HCT116 (cell line): ENCODE results near the gene TMEM175. TPM values are rescaled to one million over a fixed set of nuclear protein-coding genes. Genes with fewer than 3 reads are reported as not detected.
"Not testable (repeated sequence)": the region's sequence is repeated elsewhere in the genome, so short reads cannot be mapped to it uniquely, and the experiment has no call there.

Experiments used
- ATAC-seq: fragments of 200-7000 bp; cut with Tn5 transposase; 2 replicates; pipeline ENCODE4 v1.9.1; 2020; ENCODE audit warnings: mild to moderate bottlenecking, moderate library complexity
- BruUV-seq: library from RNA; stranded (reverse); fragments of 400-500 nt; replicated peaks from 2 replicates; lab custom pipeline; 2021; lab: Mats Ljungman, UMichigan
- CTCF ChIA-PET: fragments of 300-600 bp; sonication (Branson Sonifier 250); formaldehyde crosslinking; loops from one replicate; lab custom pipeline; 2021; ENCODE audit warnings: antibody characterized with exemption; lab: Charles Lee
- POLR2A ChIA-PET: fragments of 300-600, 350-600 bp; sonication (Branson Sonifier 250); formaldehyde crosslinking; loops from one replicate; lab custom pipeline; 2021; ENCODE audit warnings: antibody characterized with exemption; lab: Charles Lee
- RAD21 ChIA-PET, 2 experiments: fragments of 300-600 bp; sonication (Branson Sonifier 250); formaldehyde crosslinking; loops; one replicate each; lab custom pipeline; 2023; ENCODE audit warnings: low total read pairs in 2 of 2; ENCODE audit not compliant: uncharacterized antibody in 2 of 2, unreplicated experiment in 2 of 2, low non-redundant PET in 1 of 2; lab: Charles Lee
- DNase-seq: peaks from one replicate; pipeline ENCODE4 v3.0.0-alpha.2; 2010; ENCODE audit warnings: low read depth, low spot score
- H2AFZ ChIP-seq: fragments of 200-600 bp; shearing (Covaris generic), sonication (generic); 2 replicates; pipeline ENCODE4 v1.6.1; 2017; ENCODE audit warnings: low read depth, mixed run types, mixed read lengths, antibody characterized with exemption, low read length; ENCODE audit not compliant: poor library complexity, severe bottlenecking
- H3K27ac ChIP-seq: 2 replicates; pipeline ENCODE4 v1.5.1; 2012; ENCODE audit warnings: low read depth, low read length
- H3K27me3 ChIP-seq: fragments of 200-600 bp; sonication (generic); 2 replicates; pipeline ENCODE4 v1.6.1; 2016; ENCODE audit warnings: mixed run types, low read length, mixed read lengths; ENCODE audit not compliant: insufficient read depth
- H3K36me3 ChIP-seq, 2 experiments: fragments of 200-500 bp in 1 of 2; fragments of 200-600 bp in 1 of 2; sonication (Bioruptor generic) in 1 of 2; sonication (generic) in 1 of 2; 2 replicates each; pipeline versions ENCODE4 v1.5.1 to v1.6.1; 2014 to 2016; ENCODE audit warnings: low read length in 2 of 2, inconsistent platforms in 1 of 2, mixed read lengths in 1 of 2, mixed run types in 1 of 2; ENCODE audit not compliant: insufficient read depth in 2 of 2, control insufficient read depth in 1 of 2
- H3K4me1 ChIP-seq, 2 experiments: fragments of 200-600 bp in 1 of 2; sonication (generic) in 1 of 2; 2 replicates each; pipeline versions ENCODE4 v1.5.1 to v1.6.1; 2012 to 2017; ENCODE audit warnings: low read length in 2 of 2, inconsistent platforms in 1 of 2, mild to moderate bottlenecking in 1 of 2, mixed read lengths in 1 of 2, mixed run types in 1 of 2, moderate library complexity in 1 of 2; ENCODE audit not compliant: insufficient read depth in 2 of 2, control insufficient read depth in 1 of 2
- H3K4me2 ChIP-seq: fragments of 200-600 bp; sonication (generic); 2 replicates; pipeline ENCODE4 v1.6.1; 2017; ENCODE audit warnings: mixed run types, low read length, mixed read lengths
- H3K4me3 ChIP-seq, 2 experiments: fragments of 200-600 bp in 1 of 2; sonication (generic) in 1 of 2; replicated peaks in 1 of 2; 2 replicates each; pipeline ENCODE4 v1.5.1; 2011 to 2016; ENCODE audit warnings: low read length in 2 of 2, control low read depth in 1 of 2, low read depth in 1 of 2, mild to moderate bottlenecking in 1 of 2, mixed read lengths in 1 of 2, mixed run types in 1 of 2
- H3K79me2 ChIP-seq: fragments of 200-600 bp; sonication (generic); 2 replicates; pipeline ENCODE4 v1.6.1; 2017; ENCODE audit warnings: mild to moderate bottlenecking, mixed run types, low read length, moderate library complexity, mixed read lengths; ENCODE audit not compliant: insufficient read depth
- H3K9ac ChIP-seq: fragments of 200-600 bp; sonication (generic); 2 replicates; pipeline ENCODE4 v1.6.1; 2016; ENCODE audit warnings: low read length, mixed read lengths
- H3K9me2 ChIP-seq: fragments of 200-600 bp; sonication (generic), shearing (Covaris generic); 2 replicates; pipeline ENCODE4 v1.6.1; 2017; ENCODE audit warnings: mixed run types, mild to moderate bottlenecking, moderate library complexity; ENCODE audit not compliant: insufficient read depth
- H3K9me3 ChIP-seq, 2 experiments: fragments of 200-500 bp in 1 of 2; fragments of 200-600 bp in 1 of 2; sonication (Bioruptor generic) in 1 of 2; sonication (generic) in 1 of 2; 2 replicates each; pipeline ENCODE4 v1.6.1; 2014 to 2017; ENCODE audit warnings: low read length in 2 of 2, mixed read lengths in 2 of 2, inconsistent platforms in 1 of 2, low read depth in 1 of 2, mild to moderate bottlenecking in 1 of 2, mixed run types in 1 of 2, moderate library complexity in 1 of 2; ENCODE audit not compliant: control insufficient read depth in 1 of 2, insufficient read depth in 1 of 2
- H4K20me1 ChIP-seq: fragments of 200-600 bp; sonication (generic), shearing (Covaris generic); 2 replicates; pipeline ENCODE4 v1.6.1; 2017; ENCODE audit warnings: mixed run types, mild to moderate bottlenecking, moderate library complexity; ENCODE audit not compliant: insufficient read depth
- CBX3 ChIP-seq: IDR thresholded peaks from 2 replicates; pipeline ENCODE4 v1.6.1; 2012; ENCODE audit warnings: low read depth
- ELF1 ChIP-seq: IDR thresholded peaks from 2 replicates; pipeline ENCODE4 v1.6.1; 2012; ENCODE audit warnings: low read depth, borderline replicate concordance
- EZH2 ChIP-seq: fragments of 200-600 bp; sonication (generic); IDR thresholded peaks from 2 replicates; pipeline ENCODE4 v1.6.1; 2017; ENCODE audit warnings: antibody characterized with exemption, mixed run types
- FOSL1 ChIP-seq: IDR thresholded peaks from 2 replicates; pipeline ENCODE4 v1.6.1; 2012; ENCODE audit warnings: low read depth
- POLR2A ChIP-seq: IDR thresholded peaks from 2 replicates; pipeline ENCODE4 v1.7.0; 2011; ENCODE audit warnings: borderline replicate concordance; ENCODE audit not compliant: insufficient read depth, insufficient read length; ENCODE audit errors: extremely low read depth
- RAD21 ChIP-seq: IDR thresholded peaks from 2 replicates; pipeline ENCODE4 v1.6.1; 2012; ENCODE audit warnings: low read depth, mild to moderate bottlenecking
- SRF ChIP-seq: IDR thresholded peaks from 2 replicates; pipeline ENCODE4 v1.6.1; 2012; ENCODE audit warnings: low read depth
- YY1 ChIP-seq: IDR thresholded peaks from 2 replicates; pipeline ENCODE4 v1.6.1; 2011; ENCODE audit warnings: low read length, low read depth, moderate library complexity, mild to moderate bottlenecking; ENCODE audit not compliant: insufficient replicate concordance; ENCODE audit errors: extremely low read depth
- ZFX ChIP-seq: fragments of 450-650 bp; IDR thresholded peaks from 2 replicates; pipeline ENCODE4 v1.6.1; 2017
- intact Hi-C: fragments of 100-400 bp; cut with micrococcal nuclease; formaldehyde crosslinking; loops from 2 replicates; pipeline ENCODE4 v1.10.0; 2022
- total RNA-seq: library from RNA; stranded (reverse); gene quantifications from one replicate; pipeline ENCODE4 v1.2.1, GENCODE V29; 2021; ENCODE audit not compliant: unreplicated experiment
- TF ChIP-seq, protein P1 (sequence below): IDR thresholded peaks from 2 replicates; pipeline ENCODE4 v1.6.1; 2012; ENCODE audit warnings: low read depth
- TF ChIP-seq, protein P2 (sequence below), 3 experiments: fragments of 200-600 bp in 1 of 3; sonication (generic) in 1 of 3; IDR thresholded peaks in 2 of 3; conservative IDR thresholded peaks in 1 of 3; 2 replicates each; pipeline ENCODE4 v1.5.1; 2012 to 2017; ENCODE audit warnings: low read depth in 2 of 3, low read length in 2 of 3, antibody characterized with exemption in 1 of 3, borderline replicate concordance in 1 of 3, control low read depth in 1 of 3, mild to moderate bottlenecking in 1 of 3, mixed read lengths in 1 of 3, mixed run types in 1 of 3, moderate library complexity in 1 of 3; ENCODE audit not compliant: insufficient read depth in 1 of 3

TMEM175 gene
- total RNA-seq, 1 experiment from 2014 or later = 17.5 TPM

DNA sequence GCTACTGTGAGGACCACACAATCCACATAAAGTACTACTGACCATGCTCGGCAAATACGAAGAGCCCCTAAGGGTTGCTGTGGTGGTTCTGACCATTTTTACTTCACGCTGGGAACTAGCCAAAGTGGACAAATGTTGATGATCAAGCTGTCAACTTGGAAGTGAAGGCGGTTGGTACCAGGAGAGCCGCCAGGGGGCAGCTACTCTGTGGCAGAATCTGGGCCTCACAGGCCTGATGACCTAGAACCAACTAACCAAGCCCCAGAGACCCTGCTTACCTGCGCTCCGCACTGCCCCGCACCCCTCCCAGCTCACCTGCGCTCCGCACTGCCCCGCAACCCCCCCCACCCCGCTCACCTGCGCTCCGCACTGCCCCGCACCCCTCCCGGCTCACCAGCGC lies 5.7 kb upstream of the TMEM175 start:
- intact Hi-C loops = no loop called here
- Histone ChIP-seq H3K4me1 (peaks cover 6 to 10% of the 10 kb centered on the region in 2 experiments; a peak in 3 of 4 replicates), H3K9me3 (no peaks in the 10 kb centered on the region), H3K9ac (no peak overlapping the region), H3K4me2 (no peak overlapping the region), H3K4me3 (no peak overlapping the region), H3K79me2 (peaks cover 91% of the 10 kb centered on the region), H3K27ac (no peak overlapping the region), H3K27me3 (no peaks in the 10 kb centered on the region), H3K9me2 (no peaks in the 10 kb centered on the region), H4K20me1 (no peaks in the 10 kb centered on the region), H3K36me3 (no peaks in the 10 kb centered on the region), H2AFZ (no peak overlapping the region)
- no TSS peak for BruUV-seq
- RAD21 ChIA-PET = no interaction called here
- POLR2A ChIA-PET = no interaction called here
- no peak for TF ChIP-seq YY1
- no peak for TF ChIP-seq SRF
- no peak for TF ChIP-seq EZH2
- TF ChIP-seq, protein P1, sequence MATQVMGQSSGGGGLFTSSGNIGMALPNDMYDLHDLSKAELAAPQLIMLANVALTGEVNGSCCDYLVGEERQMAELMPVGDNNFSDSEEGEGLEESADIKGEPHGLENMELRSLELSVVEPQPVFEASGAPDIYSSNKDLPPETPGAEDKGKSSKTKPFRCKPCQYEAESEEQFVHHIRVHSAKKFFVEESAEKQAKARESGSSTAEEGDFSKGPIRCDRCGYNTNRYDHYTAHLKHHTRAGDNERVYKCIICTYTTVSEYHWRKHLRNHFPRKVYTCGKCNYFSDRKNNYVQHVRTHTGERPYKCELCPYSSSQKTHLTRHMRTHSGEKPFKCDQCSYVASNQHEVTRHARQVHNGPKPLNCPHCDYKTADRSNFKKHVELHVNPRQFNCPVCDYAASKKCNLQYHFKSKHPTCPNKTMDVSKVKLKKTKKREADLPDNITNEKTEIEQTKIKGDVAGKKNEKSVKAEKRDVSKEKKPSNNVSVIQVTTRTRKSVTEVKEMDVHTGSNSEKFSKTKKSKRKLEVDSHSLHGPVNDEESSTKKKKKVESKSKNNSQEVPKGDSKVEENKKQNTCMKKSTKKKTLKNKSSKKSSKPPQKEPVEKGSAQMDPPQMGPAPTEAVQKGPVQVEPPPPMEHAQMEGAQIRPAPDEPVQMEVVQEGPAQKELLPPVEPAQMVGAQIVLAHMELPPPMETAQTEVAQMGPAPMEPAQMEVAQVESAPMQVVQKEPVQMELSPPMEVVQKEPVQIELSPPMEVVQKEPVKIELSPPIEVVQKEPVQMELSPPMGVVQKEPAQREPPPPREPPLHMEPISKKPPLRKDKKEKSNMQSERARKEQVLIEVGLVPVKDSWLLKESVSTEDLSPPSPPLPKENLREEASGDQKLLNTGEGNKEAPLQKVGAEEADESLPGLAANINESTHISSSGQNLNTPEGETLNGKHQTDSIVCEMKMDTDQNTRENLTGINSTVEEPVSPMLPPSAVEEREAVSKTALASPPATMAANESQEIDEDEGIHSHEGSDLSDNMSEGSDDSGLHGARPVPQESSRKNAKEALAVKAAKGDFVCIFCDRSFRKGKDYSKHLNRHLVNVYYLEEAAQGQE = no peak
- TF ChIP-seq, protein P2, sequence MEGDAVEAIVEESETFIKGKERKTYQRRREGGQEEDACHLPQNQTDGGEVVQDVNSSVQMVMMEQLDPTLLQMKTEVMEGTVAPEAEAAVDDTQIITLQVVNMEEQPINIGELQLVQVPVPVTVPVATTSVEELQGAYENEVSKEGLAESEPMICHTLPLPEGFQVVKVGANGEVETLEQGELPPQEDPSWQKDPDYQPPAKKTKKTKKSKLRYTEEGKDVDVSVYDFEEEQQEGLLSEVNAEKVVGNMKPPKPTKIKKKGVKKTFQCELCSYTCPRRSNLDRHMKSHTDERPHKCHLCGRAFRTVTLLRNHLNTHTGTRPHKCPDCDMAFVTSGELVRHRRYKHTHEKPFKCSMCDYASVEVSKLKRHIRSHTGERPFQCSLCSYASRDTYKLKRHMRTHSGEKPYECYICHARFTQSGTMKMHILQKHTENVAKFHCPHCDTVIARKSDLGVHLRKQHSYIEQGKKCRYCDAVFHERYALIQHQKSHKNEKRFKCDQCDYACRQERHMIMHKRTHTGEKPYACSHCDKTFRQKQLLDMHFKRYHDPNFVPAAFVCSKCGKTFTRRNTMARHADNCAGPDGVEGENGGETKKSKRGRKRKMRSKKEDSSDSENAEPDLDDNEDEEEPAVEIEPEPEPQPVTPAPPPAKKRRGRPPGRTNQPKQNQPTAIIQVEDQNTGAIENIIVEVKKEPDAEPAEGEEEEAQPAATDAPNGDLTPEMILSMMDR (IDR thresholded peaks at IDR 0.05 in 2 of 3, conservative IDR thresholded peaks at IDR 0.05 in 1 of 3; ENCODE audit: borderline replicate concordance in 1 of 3, insufficient read depth in 1 of 3, low read depth in 2 of 3, low read length in 2 of 3) = peak; percentile 18 to 53 (median 49); a peak in 4 of 6 replicates
- no peak for TF ChIP-seq ELF1
- peak; percentile 35; the same call in 1 of the 2 replicates for TF ChIP-seq RAD21
- no peak for TF ChIP-seq CBX3
- TF ChIP-seq POLR2A = no peak
- TF ChIP-seq ZFX = no peak
- no peak for TF ChIP-seq FOSL1
- DNase-seq (no peak), ATAC-seq (0 out of 2 replicates have a peak, but pooled peaks have one; percentile 38)
- CTCF ChIA-PET = no interaction called here

DNA sequence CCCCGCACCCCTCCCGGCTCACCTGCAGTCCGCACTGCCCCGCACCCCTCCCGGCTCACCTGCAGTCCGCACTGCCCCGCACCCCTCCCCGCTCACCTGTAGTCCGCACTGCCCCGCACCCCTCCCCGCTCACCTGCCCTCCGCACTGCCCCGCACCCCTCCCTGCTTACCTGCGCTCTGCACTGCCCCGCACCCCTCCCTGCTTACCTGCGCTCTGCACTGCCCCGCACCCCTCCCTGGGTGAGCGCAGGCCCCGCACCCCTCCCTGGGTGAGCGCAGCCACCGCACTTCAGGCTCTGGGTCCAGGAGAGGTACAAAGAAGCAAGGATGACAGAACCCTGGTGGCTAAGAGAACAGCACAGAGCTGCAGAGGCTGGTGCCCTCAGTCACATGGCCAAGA lies 4.7 kb upstream of the TMEM175 start:
- H2AFZ ChIP-seq, H3K4me2 ChIP-seq, ATAC-seq, H3K4me3 ChIP-seq, H3K9ac ChIP-seq, H3K9me3 ChIP-seq, H3K9me2 ChIP-seq, H3K27ac ChIP-seq, BruUV-seq, DNase-seq, intact Hi-C loops, H3K4me1 ChIP-seq, H3K36me3 ChIP-seq, POLR2A ChIA-PET, CTCF ChIA-PET, H4K20me1 ChIP-seq, H3K27me3 ChIP-seq: not testable (repeated sequence)
- RAD21 ChIA-PET = interaction anchor here in 1 of 2 experiments (0.7 kb wide), 1 partner anchor 149 kb away, joined by 4 read pairs; no protein-coding TSS in a partner anchor
- peaks cover 87% of the 10 kb centered on the region for H3K79me2 ChIP-seq
